Panc1 (cell line): ENCODE measurements around the gene BRWD1.

Experiments
- CTCF ChIP-seq: fragments of 450-650 bp; IDR thresholded peaks from 2 replicates; pipeline ENCODE4 v1.5.1; 2017; ENCODE audit warnings: mild to moderate bottlenecking
- POLR2AphosphoS5 ChIP-seq: IDR thresholded peaks from 2 replicates; pipeline ENCODE4 v1.6.1; 2012; ENCODE audit warnings: mild to moderate bottlenecking, low read depth, low read length, moderate library complexity
- REST ChIP-seq, 2 experiments: IDR thresholded peaks; 2 replicates each; pipeline ENCODE4 v1.6.1; 2011 to 2012; ENCODE audit warnings: low read depth in 2 of 2, control low read depth in 1 of 2, low read length in 1 of 2, mild to moderate bottlenecking in 1 of 2, moderate library complexity in 1 of 2; ENCODE audit not compliant: insufficient read depth in 1 of 2

- TF ChIP-seq CTCF = no peak
- TF ChIP-seq POLR2AphosphoS5 = no peak
- no peak for TF ChIP-seq REST (IDR thresholded peaks at IDR 0.05; ENCODE audit: insufficient read depth in 1 of 2, low read depth in 2 of 2, low read length in 1 of 2)
Observed at GRCh38 chr21:39300587-39300986, 12.8 kb downstream of the BRWD1 start.
